ENCODE data around the gene RWDD3.

Gene RWDD3

DNA sequence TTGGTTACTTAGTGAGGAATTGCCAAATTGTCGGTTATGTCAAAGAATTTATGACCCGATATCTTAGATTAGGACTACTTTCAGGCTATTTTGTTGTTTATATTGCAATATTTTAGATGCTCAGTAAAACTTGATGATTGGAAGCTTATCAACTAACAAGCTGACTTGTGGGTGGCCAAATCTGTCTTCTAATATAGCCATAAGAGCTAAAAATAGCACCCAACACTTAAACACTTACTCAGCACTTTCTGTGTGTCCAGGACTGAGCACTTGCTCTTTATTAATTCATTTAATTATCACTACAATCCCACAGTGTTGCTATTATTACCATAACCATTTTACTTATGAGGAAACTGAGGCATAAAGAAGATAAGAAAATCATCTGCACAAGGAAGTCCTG is 50.4 kb downstream of the RWDD3 start:
- DNase-seq: no peak

DNA sequence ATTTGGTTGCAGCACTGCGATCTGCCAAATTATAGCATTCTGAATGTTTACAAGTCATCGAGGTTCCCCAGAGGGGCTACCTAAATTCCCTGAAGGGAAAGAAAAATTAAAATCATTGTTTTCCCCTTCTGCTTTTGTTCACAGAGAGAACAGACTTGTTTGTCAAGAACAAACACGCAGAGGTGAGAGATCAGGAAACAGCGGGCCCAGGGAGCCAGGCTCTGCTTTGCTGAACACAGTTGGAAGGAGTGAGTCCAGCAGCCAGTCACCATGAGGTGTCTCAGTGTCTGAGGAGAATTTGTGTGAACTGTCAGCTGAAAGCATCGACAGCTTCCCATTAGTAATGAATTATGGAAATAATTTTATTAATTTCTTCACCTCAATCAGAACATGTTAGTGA is 52.5 kb downstream of the RWDD3 start:
- DNase-seq: no peak

DNA sequence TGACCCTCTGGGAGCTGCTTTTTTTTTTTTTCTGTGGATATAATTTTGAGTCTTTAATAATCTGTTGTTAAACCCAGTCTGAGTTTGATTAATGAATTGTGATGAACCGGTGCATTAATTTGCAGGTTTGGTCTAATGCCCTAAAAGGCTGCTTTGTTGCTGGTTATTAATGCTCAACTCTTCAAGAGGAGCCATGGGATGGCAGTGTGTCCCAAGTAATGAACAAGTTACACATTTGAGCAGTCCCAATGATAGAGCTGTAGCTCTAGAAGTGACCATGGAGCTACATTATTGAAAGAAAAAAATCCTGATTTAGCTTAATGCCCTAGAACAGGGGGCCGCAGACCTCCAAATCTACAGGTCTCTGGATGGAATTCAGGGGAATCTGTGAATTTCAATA is 53.1 kb downstream of the RWDD3 start:
- DNase-seq: no peak

DNA sequence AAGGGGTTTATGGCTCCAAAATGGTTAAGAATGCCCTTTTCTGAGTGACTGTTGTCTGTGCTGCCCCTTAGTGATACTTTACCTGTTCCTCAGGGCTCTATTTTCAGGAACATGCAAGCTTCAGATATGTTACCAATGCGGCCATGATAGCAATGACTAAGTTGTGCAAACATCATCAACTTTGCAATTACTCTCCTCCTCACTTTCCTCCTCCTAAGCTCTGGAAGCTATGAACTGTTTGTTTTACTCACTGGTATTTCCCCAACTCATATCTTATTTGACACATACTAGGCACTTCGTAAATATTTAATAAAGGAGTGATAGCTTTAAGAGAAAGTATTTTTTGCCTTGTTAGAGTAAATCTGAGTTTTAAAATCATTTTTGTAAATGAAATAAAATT is 53.8 kb downstream of the RWDD3 start:
- no peak for DNase-seq

Measured in C1 segment of cervical spinal cord (tissue), 14 donors.